Skeletal muscle tissue (tissue), 4 donors: ENCODE measurements around the gene ABCB8. TPM values are rescaled to one million over a fixed set of nuclear protein-coding genes. Genes with fewer than 3 reads are reported as not detected.

ENCODE experiments used
- H3K27ac ChIP-seq: one replicate; pipeline ENCODE4 v1.7.0; 2013; ENCODE audit warnings: mild to moderate bottlenecking, low read depth, low read length, inconsistent platforms
- H3K27me3 ChIP-seq, 3 donors: one replicate each; pipeline ENCODE4 v1.7.0; 2013; ENCODE audit warnings: low read length in 3 of 3; ENCODE audit not compliant: control insufficient read depth in 3 of 3, insufficient read depth in 3 of 3
- H3K36me3 ChIP-seq, 3 donors: one replicate each; pipeline ENCODE4 v1.7.0; 2013; ENCODE audit warnings: low read length in 3 of 3; ENCODE audit not compliant: control insufficient read depth in 3 of 3, insufficient read depth in 3 of 3
- H3K4me1 ChIP-seq, 3 donors: one replicate each; pipeline ENCODE4 v1.7.0; 2013; ENCODE audit warnings: low read length in 3 of 3, mild to moderate bottlenecking in 3 of 3; ENCODE audit not compliant: control insufficient read depth in 3 of 3, insufficient read depth in 3 of 3
- H3K4me3 ChIP-seq, 3 donors: one replicate each; pipeline ENCODE4 v1.7.0; 2013; ENCODE audit warnings: low read length in 3 of 3
- H3K9ac ChIP-seq, 3 donors: one replicate each; pipeline ENCODE4 v1.7.0; 2013; ENCODE audit warnings: low read length in 3 of 3, mild to moderate bottlenecking in 3 of 3, moderate library complexity in 2 of 3, low read depth in 1 of 3
- H3K9me3 ChIP-seq, 3 donors: one replicate each; pipeline ENCODE4 v1.7.0; 2013; ENCODE audit warnings: low read length in 3 of 3; ENCODE audit not compliant: control insufficient read depth in 3 of 3
- total RNA-seq: library from RNA; depleted of rRNA; stranded (reverse); fragments of >200 nt; gene quantifications from one replicate; pipeline ENCODE4 v1.2.3, GENCODE V29; 2014
- donor health status: Osteomylitis.

ABCB8 gene
- total RNA-seq, 1 donor from 2014 or later: 15.7 TPM

DNA sequence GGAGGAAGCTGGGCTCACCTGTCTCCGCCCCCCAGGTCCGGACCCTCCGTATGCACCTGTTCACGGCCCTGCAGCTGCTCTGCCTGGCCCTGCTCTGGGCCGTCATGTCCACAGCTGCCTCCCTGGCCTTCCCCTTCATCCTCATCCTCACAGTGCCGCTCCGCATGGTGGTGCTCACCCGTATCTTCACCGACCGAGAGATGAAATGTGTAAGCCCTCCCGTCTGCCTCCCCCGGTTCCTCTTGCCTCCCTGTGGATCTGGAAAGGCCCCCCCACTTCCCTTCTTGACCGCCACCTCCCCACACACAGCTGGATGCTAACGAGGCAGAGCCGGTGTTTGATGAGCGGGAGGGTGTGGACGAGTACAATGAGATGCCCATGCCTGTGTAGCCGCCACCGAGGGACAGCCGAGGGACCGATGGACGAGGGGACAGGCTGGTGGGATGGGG, 47.8 kb downstream of the ABCB8 start:
- Histone ChIP-seq H3K27ac (no peak overlapping the region), H3K4me1 (peaks cover 21 to 26% (median 25%) of the 10 kb centered on the region in 3 donors), H3K36me3 (peaks cover 41 to 47% (median 43%) of the 10 kb centered on the region in 3 donors)

GRCh38 chr7:151076863-151077704, 48.8 kb downstream of the ABCB8 start:
- Histone ChIP-seq H3K4me1 (peaks cover 32 to 36% (median 35%) of the 10 kb centered on the region in 3 donors), H3K27ac (no peak overlapping the region)

More for the DNA sequence above, 47.8 kb downstream of the ABCB8 start:
- Histone ChIP-seq H3K9ac (no peak overlapping the region), H3K27me3 (no peaks in the 10 kb centered on the region), H3K9me3 (no peaks in the 10 kb centered on the region), H3K4me3 (no peak overlapping the region)

DNA sequence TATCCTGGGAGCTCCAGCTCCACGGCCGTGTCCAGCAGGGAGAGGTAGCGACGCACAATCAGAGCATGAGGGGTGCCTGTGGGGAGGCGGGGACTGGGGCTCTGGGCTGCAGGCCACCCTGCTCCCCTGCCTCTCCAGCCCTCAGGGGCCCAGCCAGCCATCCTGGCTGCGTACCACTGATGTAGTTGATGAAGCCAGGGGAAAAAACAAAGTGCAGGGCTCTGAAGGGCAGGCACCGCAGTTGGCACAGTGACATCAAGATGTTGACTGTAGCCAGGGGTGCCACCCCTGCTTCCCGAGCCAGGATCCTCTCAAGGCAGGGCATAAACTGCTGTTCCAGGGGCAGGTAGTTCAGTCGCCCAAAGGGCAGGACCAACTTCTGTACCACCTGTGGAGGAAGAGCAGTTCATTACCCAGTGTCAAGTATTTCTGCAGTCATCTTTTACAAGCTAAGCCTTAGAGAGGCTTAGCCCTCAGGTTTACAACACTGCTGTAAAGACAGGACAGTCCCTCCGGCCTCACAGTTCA, 49.5 kb downstream of the ABCB8 start:
- Histone ChIP-seq H3K27ac (no peak overlapping the region), H3K4me1 (peaks cover 39 to 43% (median 42%) of the 10 kb centered on the region in 3 donors)

More at GRCh38 chr7:151076863-151077704, 48.8 kb downstream of the ABCB8 start:
- no peaks in the 10 kb centered on the region for H3K27me3 ChIP-seq
- H3K4me3 ChIP-seq: no peak overlapping the region
- peaks cover 30 to 40% (median 37%) of the 10 kb centered on the region in 3 donors for H3K36me3 ChIP-seq
- no peaks in the 10 kb centered on the region for H3K9me3 ChIP-seq
- H3K9ac ChIP-seq: no peak overlapping the region

DNA sequence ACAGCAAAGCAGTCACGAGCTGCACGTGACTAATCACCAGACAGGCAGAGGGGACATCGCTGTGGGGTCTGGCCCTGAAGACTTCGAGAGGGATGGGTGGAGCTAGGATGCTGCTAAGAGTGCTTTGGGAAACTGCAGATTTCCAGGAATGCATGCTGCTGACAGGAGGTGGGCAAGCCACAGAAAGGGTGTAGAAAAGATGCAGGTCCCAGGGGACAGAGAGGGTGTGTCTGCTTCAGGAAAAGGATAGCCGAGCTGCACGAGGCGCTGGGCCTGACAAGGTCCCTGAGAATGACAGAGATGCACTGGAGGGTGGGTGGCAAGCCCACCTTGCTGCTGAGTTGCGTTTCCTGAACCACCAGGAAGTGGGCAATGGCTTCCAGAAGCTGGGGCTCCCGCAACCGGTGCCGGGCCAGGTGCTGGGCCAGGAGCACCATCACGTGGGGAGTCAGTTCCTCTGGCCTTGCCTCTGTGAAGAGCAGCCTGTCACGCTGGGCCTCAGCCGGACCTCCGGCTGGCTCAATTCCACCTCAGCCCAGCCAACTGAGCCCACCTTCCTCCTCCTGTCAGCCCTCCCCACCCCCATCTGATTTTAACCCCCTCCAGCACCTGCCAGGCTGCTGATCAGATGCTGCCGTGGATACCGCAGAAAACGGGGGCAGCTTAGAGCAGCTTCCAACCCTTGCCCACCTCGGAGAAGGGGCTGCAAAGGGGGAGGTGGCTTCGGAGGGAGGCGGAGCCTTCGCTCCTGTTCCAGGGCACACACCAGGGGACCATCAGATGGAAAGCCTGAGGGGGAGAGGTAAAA, 50.2 kb downstream of the ABCB8 start:
- Histone ChIP-seq H3K27me3 (no peaks in the 10 kb centered on the region), H3K36me3 (peaks cover 30 to 37% (median 35%) of the 10 kb centered on the region in 3 donors), H3K27ac (peak overlapping the region; percentile 12), H3K4me1 (peaks cover 39 to 44% (median 42%) of the 10 kb centered on the region in 3 donors), H3K9ac (peak overlapping the region in 2 of 3 donors; percentile 45 to 91), H3K9me3 (no peaks in the 10 kb centered on the region), H3K4me3 (no peak overlapping the region)

More for the DNA sequence above, 49.5 kb downstream of the ABCB8 start:
- Histone ChIP-seq H3K36me3 (peaks cover 30 to 37% (median 35%) of the 10 kb centered on the region in 3 donors), H3K4me3 (no peak overlapping the region), H3K9ac (no peak overlapping the region), H3K27me3 (no peaks in the 10 kb centered on the region), H3K9me3 (no peaks in the 10 kb centered on the region)

DNA sequence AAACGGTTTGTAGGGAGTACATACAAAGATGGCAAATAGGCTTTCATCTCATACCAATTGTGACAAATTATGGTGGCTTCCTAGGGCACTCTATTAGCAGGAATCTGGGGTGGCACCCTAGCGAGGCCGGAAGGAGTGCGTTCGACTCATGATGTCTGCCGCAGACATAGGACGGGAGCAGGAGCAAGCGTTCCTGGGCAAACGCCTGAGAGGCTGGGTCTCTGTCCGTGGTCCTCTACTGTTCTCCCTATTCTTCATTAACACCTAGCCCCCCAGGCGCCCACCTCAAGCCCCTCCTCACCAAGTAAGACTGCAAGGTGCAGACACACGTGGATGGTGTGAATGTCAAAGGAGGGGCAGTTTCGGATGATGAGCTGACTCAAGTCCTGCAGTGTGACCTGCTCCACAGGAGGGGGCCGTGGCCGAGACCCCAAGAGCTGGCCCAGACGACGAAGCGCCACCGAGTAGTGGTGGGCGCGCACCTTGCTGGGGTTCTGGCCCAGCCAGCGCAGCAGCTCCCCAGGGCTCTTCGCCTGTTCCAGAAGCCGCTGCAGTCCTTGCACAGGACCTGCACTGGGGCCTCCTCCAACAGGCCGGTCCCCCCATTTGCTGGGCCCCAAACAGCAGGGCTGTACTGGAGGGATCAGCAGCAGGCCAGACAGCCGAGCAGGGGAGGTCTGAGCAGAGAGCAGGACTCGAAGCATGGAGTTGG, 51.1 kb downstream of the ABCB8 start:
- peak overlapping the region; percentile 90 to 95 (median 93) for H3K4me3 ChIP-seq
- H3K27ac ChIP-seq: no peak overlapping the region
- peaks cover 23 to 29% (median 28%) of the 10 kb centered on the region in 3 donors for H3K36me3 ChIP-seq
- H3K27me3 ChIP-seq: no peaks in the 10 kb centered on the region
- H3K4me1 ChIP-seq: peaks cover 43 to 49% (median 47%) of the 10 kb centered on the region in 3 donors
- peak overlapping the region; percentile 78 to 95 (median 91) for H3K9ac ChIP-seq
- H3K9me3 ChIP-seq: no peaks in the 10 kb centered on the region

DNA sequence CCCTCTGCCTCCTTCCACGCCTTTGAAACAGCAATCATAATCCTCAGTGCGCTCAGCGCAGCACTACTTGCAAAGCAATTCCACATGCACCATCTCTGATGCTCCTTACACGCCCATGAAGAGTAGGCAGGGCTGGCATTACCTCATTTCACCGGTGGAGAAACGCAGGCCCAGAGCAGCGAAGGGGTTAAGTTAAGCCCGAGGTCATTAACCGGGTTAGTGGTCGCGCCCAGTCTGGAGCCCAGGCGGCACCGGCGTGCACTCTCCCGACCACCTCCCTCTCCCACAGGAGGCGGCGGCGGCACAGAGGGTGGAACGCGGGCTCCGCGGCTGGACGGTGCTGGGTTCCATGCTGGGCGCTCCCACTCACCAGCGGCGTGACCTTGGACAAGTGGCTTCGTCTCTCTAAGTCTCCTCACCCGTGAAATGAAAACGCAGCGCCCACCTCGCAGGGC, 51.8 kb downstream of the ABCB8 start:
- no peaks in the 10 kb centered on the region for H3K9me3 ChIP-seq
- peak overlapping the region; percentile 90 to 95 (median 93) for H3K4me3 ChIP-seq
- no peaks in the 10 kb centered on the region for H3K27me3 ChIP-seq
- H3K27ac ChIP-seq: peak overlapping the region; percentile 91
- peaks cover 44 to 53% (median 47%) of the 10 kb centered on the region in 3 donors for H3K4me1 ChIP-seq
- H3K36me3 ChIP-seq: peaks cover 16 to 22% (median 21%) of the 10 kb centered on the region in 3 donors
- H3K9ac ChIP-seq: peak overlapping the region; percentile 78 to 95 (median 91)

DNA sequence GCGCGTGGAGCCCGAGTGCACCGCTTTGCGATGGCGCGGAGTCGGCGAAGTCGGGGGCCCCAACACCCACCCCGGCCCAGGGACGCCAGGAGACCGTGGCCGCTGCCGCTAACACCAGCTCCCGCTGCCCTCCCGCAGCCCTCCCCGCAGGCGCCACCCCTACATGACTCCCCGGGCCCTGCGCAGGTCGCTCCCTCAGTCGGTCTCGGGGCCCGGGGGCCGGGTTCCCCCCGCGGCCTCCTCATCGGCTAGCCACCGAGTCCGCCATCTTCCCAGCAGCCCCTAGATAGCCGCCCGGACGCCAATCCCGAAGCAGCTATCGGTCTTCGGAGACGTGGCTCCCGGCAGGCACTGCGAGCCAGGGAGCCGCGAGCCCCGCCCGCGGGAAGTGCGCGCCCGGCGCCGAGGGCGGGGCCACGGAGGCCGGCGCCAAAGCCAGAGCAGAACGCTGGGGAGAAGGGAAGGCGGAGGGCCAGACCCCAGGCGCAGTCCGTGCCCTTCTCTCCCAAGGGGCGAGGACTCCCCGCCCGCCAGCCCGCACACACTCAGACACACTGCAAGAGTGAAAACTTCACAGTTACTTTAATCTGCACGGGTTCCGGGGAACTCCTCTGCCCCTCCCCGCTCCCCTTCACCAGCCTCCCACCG, 52.4 kb downstream of the ABCB8 start, which contains the start of gene FASTK:
Gene FASTK (minus strand): TSS at position 288 of the 648 bp plus-strand sequence. CDS start 43 bp downstream, at position 245.
- no peaks in the 10 kb centered on the region for H3K9me3 ChIP-seq
- H3K27me3 ChIP-seq: no peaks in the 10 kb centered on the region
- peaks cover 11 to 17% (median 16%) of the 10 kb centered on the region in 3 donors for H3K36me3 ChIP-seq
- H3K9ac ChIP-seq: peak within 1 kb of the TSS; percentile 84 to 95 (median 91)
- H3K4me1 ChIP-seq: peaks cover 49 to 58% (median 52%) of the 10 kb centered on the region in 3 donors
- H3K27ac ChIP-seq: peak within 1 kb of the TSS; percentile 91
- peak within 1 kb of the TSS; percentile 90 to 95 (median 93) for H3K4me3 ChIP-seq

GRCh38 chr7:151081170-151082101, 53.2 kb downstream of the ABCB8 start:
- H3K36me3 ChIP-seq: peaks cover 6 to 13% (median 11%) of the 10 kb centered on the region in 3 donors

More at GRCh38 chr7:151081170-151082101, 53.2 kb downstream of the ABCB8 start:
- H3K9me3 ChIP-seq: no peaks in the 10 kb centered on the region
- H3K27ac ChIP-seq: peak overlapping the region; percentile 91
- H3K9ac ChIP-seq: peak overlapping the region; percentile 64 to 95 (median 84)
- no peaks in the 10 kb centered on the region for H3K27me3 ChIP-seq
- H3K4me1 ChIP-seq: peaks cover 52 to 62% (median 55%) of the 10 kb centered on the region in 3 donors
- peak overlapping the region; percentile 64 to 95 (median 79) for H3K4me3 ChIP-seq
